GM21717 (cell line): ENCODE results near the gene VWC2L.

Experiments used
- ATAC-seq: cut with Tn5 transposase; IDR thresholded peaks from one replicate; pipeline ENCODE4 v1.9.1; 2021; ENCODE audit warnings: mild to moderate bottlenecking, moderate library complexity; ENCODE audit not compliant: unreplicated experiment

VWC2L gene

DNA sequence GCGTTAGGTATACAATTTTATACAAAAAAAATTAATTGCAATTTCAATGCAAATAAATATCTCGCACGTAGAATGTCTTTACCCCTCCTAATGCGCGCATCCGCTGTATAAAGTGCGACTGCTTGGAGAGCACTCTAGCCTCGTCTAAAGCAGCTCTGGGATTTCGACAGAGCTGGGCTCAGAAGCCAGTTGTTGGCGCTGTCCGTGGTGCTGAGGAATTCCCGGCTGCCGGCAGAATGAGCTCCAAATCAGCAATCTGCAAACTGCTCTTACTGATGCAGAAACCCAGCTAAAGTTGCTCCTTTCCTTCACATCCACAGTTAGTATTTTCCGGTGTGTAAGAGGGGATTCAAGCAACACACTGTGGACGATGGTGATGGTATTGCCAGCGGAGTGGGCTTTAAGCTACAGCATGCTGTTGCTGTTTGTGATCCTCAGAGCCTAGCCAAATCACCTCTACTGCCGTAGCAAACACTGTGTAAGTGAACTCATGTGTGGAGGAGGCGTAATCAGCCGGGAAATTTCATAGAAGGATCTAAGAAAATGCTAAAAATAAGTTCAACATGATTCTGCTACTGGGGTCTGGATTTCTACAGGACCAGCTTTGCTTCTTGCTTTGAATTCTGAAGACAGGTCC, at the start of gene VWC2L:
Gene VWC2L (plus strand): TSS at position 137 of the 637 bp plus-strand sequence. CDS start 3,140 bp downstream, outside the sequence.
- peak; percentile 55 for ATAC-seq

DNA sequence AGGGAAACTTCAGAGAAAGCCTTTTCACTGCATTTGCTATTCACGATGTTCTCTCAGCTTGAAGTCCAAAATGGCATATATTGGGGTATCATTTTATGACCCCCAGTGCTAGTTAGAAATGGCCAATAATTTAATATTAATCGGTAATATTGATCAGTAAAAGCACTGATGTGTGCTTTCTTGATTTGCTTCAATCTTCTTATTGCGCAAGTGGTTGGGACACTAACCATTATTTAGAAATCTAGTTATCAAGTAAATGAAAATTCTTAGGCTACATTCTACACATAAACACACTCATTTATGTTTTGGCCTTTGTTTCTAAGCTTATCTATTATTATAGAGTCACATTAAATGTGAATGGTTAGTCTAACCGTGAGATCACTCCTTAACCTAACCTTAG, 49.7 kb upstream of the VWC2L start:
- ATAC-seq = no peak

DNA sequence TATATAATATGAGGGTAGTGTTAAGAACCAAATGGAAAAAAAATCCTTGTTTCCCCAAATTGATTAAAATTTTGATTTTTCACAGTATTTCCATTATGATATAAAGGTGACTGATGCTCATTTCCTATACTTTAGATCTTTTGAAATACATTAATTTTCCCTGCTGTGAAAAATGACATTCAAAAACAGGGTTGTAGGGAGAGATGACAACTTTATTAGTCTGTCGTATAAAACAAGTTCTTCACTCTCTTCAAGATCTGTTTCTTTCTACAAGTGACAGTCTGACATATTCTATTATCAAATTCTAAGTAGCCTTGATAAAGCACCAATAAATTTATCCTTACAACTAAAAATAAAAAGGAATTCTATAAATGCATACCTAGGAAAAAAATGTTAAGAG, 45.3 kb upstream of the VWC2L start:
- no peak for ATAC-seq

DNA sequence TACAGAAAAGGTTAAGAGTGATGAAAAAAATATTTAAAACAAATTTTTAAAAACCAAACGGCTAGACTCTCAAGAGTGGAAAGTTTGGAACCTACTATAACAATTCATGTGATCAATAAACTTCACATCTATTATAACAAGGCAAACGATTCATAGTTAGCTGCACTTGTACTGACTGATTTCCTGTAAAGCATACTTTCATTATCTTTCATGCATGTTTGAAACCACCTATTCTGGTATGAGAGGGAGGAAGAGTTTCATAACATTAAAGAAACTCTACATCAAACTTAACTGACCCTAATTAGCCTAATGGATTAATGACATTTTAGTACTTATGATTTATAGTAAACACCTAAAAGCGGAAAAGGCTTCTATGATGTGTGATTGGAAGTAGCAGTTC, 43.7 kb upstream of the VWC2L start:
- no peak for ATAC-seq

DNA sequence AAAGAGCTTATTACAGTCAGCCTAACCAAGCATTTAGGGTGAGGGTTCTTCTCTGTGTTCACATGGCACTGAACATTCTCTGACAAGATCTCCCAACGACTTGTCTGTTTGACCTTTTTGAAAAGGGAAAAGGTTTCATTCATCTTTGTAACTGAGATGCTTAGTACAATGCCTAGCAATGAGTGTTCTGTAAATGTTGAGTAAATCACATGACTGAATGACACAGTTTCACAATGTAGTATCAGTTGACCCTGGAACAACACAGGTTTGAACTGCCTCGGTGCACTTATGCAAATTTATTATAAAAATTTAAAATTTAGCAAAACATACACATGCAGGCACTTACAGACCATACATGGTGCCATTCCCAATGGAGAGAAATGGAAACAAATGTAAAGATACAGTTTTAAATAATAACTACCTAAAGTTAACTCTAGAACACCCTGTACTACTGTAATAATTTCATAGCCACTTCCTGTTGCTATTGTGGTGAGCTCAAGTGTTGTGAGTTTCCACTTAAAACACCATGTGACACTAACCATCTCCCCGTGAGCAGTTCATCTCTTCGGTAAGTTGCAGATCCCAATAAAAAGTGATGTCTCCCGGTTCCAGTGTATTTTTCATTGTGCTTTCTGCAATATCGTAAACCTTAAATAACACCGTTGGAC, 34.1 kb upstream of the VWC2L start:
- ATAC-seq = no peak

DNA sequence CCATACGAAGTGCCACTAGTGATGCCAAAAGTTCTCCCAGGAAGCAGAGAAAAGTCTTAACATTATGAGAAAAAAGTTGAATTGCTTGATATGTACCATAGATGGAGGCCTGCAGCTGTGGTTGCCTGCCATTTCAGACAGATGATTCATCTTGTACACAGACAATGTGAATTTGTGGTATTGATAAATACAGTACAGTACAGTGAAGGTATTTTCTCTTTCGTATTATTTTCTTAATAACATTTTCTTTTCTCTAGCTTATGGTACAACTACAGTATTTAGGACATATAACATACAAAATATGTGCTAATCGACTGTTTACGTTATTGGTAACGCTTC, 33.6 kb upstream of the VWC2L start:
- no peak for ATAC-seq

DNA sequence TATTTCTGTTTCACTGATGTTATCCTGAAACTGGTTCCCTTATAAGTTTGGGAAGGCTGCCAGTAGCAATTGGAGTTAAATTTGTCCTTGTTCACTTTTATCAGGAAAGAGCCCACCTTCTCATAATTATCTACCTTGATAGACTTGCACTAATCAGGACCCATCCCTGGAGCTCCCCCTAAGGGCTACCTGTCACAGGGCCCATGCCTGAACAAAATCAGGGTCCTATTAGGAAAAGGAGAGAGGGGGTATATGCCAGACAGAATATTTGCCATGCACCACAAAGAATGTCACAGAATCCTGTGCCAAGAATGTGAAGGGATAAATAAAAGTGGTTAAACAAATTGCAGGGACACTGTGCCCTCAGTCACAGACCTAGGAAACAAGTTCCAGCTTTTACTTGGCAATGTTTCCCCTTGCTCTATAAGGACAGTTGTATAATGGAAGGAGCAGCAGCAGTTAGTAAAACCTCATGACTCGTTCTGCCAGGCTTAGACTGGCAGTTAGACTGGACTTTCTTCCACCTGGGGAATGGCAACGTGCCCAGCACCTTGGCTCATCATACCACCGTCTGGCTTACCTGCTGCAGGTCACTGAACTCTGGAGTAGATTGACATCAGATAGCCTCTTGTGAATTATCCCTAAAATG, 32.3 kb upstream of the VWC2L start:
- no peak for ATAC-seq

DNA sequence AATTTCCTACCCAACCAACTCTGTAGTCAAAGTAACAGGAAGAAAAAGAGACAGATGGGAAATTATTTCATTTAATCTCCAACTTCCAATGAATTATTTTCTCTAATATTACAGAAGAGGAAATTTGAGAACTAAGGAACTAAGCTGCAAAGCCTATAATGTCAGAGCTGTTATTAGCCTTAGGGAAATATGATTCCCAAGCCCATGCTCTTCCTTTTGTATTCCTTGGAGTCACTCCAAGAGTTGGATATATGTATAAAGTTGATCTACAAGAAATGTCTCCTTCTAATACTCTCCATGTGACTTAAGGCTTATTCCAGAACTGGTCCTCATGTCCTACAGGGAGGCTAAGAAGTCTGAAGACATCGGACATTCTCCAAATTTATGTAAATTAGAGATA, 31.6 kb upstream of the VWC2L start:
- no peak for ATAC-seq

DNA sequence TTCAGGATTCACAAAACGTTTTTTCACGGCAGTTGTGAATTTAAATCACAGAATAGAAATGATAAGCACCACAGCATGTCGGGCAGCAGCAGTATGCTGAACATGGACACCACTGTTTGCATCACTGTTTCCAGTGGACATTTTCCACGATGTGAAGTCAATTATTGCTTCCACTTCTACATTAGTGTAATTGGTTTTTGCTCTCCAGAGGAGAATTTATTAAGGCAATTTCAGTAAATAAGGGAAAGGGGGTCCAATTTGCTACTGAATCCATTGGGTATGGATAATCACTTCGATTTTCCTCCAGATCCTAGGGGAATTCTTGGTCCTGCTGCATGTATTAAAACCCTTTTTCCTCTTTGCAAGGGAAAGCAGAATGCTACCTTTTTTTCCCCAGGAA, 30.2 kb upstream of the VWC2L start:
- no peak for ATAC-seq

DNA sequence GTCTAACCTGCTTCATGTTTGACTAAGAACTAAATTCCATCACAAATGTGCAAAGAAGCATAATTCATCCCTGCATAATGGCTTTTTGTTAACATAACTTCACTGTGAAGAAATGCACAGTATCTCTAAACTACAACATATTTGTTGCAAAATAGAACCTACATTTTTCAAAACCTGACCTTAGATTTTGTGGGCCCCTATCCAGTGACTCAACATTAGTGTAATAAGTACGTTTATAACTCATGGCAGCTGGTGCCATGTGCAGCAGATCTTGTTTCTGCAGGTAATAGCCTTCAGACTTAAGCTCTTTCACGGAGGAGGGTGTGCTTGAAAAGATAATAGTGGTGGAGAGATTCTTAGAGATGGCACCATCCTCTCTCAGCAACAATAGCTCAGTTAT, 28.6 kb upstream of the VWC2L start:
- no peak for ATAC-seq

DNA sequence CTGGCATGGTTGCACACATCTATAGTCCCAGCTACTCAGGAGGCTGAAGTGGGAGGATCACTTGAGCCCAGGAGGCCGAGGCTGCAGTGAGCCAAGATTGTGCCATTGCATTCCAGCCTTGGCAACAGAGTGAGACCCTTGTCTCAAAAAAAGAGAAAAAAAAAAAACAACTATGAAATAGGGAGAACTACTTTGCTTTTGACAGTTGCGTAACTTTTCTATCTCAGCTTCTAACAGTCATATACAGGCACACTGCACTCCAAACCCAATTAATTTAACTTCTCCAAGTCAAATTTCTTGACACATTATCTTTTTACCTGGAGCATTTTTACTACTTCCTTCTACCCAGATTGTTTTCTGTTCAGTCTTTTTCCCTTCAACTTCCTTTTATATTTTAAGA, 24.1 kb upstream of the VWC2L start:
- no peak for ATAC-seq

DNA sequence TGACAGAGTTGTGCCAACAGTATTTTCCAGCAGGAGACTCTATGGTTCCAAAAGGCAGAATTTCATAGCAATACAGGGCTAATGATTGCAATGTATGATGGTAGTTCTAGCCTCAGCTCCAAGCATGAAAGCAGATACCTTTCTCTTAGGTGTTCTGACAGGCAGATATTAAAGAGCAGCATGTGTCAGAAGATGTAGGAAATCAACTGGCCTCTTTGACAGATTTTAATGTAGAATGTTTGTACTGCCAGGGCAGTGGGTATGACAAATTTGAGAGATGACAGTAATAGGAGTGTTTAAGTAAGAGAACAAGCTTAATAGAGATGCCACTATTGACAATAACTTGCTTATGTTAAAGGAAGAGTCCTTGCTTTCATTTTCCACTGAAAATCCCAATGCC, 21.5 kb upstream of the VWC2L start:
- no peak for ATAC-seq

DNA sequence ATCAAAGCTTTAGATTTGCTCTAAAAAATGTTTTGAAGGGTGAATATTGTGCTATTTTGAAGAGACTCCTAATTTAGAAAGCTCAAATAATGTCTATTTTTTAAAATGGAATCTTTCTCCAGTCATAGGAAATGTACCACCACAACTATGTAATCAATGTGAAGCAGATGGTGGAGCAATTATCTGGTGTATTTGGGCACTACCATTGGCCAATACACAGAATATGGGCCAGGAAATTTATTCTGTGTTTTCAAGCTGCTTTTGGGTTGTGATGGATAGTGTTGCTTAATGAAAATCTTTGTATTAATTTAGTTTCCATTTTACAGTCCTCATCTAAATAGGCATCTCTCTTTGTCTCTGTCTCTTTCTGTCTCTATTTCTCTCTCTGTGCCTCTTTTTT, 17.1 kb upstream of the VWC2L start:
- ATAC-seq = no peak

DNA sequence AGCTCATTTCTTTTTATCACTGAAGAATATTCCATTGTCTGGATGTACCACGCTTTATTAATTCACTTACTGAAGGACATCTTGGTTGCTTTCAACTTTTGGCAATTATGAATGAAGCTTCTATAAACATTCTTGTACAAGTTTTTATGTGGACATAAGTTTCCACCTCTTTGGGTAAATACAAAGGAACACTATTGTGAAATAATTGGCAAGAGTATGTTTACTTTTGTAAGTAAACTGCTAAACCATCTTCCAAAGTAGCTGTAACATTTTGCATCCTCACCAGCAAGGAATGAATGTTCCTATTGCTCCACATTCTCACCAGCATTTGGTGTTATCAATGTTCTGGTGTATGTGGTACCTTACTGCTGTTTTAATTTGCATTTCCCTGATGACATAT, 15.8 kb upstream of the VWC2L start:
- no peak for ATAC-seq

DNA sequence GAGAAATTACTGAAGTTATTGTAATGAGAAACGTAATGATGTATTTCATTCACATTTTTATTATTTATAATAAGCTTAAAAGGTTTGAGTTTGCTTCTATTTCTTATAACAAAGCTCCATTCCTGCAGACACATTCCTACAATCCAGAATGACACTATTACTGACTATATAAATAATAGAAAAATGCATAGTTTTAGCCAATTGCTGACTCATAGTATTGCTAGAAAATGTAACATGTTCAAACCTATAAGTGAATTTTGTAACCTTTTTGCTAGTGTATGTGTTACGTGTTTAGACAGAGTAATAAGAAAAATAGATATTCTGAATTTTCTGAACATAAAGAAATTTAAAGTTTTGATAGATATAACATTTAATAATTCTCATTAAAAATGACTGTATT, 9.3 kb upstream of the VWC2L start:
- no peak for ATAC-seq

DNA sequence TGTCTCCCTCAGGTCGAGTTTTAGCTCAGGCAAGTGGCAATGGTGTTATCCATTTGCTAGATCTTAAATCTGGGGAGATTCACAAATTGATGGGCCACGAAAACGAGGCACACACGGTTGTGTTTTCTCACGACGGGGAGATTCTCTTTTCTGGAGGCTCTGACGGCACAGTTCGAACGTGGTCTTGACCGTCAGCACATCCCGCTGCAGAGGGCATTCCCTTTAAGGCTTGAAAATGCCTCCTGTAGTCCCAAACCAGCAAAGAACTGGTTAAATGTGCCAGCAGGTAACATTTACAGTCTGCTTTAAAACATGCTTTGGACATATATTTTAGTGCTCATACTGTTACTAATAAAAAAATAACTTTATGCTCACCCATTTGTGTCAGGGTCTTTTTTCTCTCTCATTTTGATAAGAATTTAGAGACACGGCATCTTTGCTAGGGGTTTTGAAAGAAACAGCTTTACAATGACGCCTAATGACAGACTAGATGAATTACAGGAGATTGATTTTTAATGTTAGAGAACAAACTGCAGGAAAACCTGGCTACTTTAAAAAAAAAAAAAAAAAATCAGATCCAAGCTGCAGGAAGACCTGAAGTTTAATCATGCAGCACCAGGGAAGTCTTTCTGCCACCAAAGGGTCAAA, 602 bp upstream of the VWC2L start:
- no peak for ATAC-seq

DNA sequence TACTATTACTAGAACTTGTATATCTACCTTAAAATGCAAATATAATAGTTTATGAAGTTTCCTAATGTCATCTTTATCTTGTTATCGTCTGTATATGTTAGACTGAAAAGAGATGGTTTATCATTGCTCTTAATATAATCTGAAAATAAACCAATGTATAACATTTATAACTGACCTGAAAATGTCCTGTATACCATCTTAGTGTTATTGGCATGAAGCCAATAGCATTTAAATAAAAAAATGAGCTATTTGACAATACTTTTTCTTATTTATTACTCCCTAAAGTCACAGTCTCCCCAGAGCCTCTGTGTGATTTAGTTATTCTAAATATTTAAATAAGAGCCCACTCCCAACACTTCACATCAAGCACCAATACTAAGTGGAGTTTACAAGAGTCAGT, 1.8 kb downstream of the VWC2L start:
- ATAC-seq = no peak

DNA sequence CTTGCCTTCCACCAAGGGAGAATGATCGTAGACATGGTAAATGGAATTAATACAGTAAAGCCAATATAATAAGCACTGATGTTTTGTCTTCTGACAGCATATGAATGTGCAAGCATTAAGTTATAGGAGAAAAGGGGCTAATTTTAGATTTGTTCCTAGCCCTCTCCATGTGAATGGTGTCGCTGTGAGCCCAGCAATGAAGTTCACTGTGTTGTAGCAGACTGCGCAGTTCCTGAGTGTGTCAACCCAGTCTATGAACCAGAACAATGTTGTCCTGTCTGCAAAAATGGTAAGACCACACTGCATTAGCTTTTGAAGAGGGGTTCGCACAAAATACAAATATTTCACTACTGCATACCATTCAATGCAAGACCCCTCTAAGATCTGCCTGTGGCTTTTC, 25.6 kb downstream of the VWC2L start:
- ATAC-seq = no peak

DNA sequence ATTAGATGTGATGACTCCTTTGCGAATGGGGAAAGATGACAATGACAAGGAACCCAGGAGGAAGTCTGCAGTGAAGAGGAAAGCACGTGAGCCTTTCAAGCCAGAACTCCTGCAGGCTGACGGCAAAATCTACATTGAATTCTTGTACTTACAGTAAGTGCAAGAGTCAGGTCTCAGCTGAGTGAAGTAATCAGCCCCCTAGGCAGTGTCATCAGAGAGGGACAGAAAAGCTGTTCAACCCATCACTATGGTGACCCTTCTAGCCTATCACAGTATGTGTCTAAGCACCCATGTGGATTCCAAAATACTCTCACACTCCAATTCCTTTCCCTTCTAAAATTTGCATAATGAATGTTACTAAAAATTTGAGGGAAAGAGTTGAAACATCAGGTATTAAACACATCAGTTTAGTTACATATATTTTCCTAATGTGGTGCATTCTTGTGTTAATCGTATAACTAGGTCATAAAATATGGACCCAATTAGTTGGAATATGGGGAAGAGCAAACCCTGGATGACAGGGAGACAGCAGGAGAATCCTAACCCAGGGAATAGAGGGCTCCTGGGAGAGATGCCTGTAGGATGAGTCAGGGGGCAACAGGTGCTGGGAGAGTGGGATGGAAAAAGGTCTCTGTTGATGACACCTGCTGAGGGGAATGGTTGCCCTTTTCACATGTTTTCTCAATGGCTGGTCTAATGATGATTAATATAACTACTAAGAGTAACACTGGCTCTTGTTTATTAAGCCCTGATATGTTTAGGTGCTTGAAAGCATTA, 39.5 kb downstream of the VWC2L start:
- no peak for ATAC-seq

DNA sequence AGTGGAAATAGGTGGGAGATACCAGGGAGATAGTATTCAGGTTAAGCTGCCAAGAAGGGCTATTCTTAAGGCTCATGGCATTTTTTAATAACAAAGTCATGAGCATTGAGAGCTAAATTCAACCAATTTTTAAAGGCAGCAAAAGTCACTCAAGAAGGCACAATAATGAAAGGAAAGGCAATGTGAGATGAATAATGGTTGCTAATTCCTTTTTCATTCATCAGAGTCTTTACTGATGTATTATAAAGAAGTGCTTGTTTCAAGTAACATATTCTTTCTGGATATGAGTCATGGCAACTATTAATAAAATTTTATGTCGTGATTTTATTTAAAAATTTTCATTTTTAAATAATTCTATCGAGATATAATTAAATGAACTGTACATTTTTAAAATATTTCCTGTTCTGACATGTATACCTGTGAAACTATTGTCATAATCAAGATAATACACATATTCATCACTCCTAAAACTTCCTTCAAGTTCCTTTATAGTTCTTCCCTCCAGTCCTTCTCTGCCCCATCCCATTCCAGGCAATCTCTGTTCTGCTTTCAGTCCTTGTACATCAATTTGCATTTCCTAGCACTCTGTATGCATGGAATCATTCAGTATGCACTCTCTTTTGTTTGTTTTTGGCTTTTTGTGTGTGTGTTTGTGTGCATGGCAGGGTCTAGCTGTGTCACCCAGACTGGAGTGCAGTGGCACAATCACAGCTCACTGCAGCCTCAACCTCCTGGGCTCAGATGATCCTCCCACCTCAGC, 40.8 kb downstream of the VWC2L start:
- no peak for ATAC-seq
